Upper lobe of left lung (tissue), 6 donors: ENCODE results near the gene UBR2. TPM values are rescaled to one million over a fixed set of nuclear protein-coding genes. Genes with fewer than 3 reads are reported as not detected.

Experiments
- ATAC-seq, 2 donors: fragments of 200-7000 bp; cut with Tn5 transposase; one replicate each; pipeline ENCODE4 v1.9.1; 2022; ENCODE audit warnings: mild to moderate bottlenecking in 2 of 2, moderate library complexity in 2 of 2; ENCODE audit not compliant: low FRiP score in 2 of 2
- DNase-seq, 2 donors: peaks; one replicate each; pipeline ENCODE4 v3.0.0-alpha.2; 2019 to 2020
- H3K27ac ChIP-seq, 4 donors: fragments of 200-600 bp; sonication (generic); one replicate each; pipeline ENCODE4 v1.5.1; 2016 to 2019
- H3K27me3 ChIP-seq, 4 donors: fragments of 200-600 bp; sonication (generic); one replicate each; pipeline ENCODE4 v1.5.1; 2017 to 2019
- H3K36me3 ChIP-seq, 4 donors: fragments of 200-600 bp; sonication (generic); one replicate each; pipeline ENCODE4 v1.5.1; 2016 to 2019
- H3K4me1 ChIP-seq, 4 donors: fragments of 200-600 bp; sonication (generic); one replicate each; pipeline ENCODE4 v1.5.1; 2018 to 2019
- H3K4me3 ChIP-seq, 4 donors: fragments of 200-600 bp; sonication (generic); one replicate each; pipeline ENCODE4 v1.5.1; 2017 to 2019; ENCODE audit warnings: mild to moderate bottlenecking in 2 of 4, moderate library complexity in 1 of 4
- H3K9me3 ChIP-seq, 4 donors: fragments of 200-600 bp; sonication (generic); one replicate each; pipeline ENCODE4 v1.5.1; 2018 to 2019
- CTCF ChIP-seq, 6 experiments: fragments of 450-650 bp in 4 of 6; fragments of 200-600 bp in 2 of 6; sonication (generic) in 2 of 6; IDR thresholded peaks; one replicate each; pipeline ENCODE4 v1.5.1; 2016 to 2019; ENCODE audit warnings: antibody characterized with exemption in 6 of 6
- EP300 ChIP-seq, 4 donors: sonication (generic); formaldehyde crosslinking; IDR thresholded peaks; one replicate each; pipeline ENCODE4 v1.5.1; 2017; ENCODE audit warnings: antibody characterized with exemption in 4 of 4, control low read depth in 2 of 4
- POLR2A ChIP-seq, 4 donors: fragments of 450-650 bp; IDR thresholded peaks; one replicate each; pipeline ENCODE4 v1.5.1; 2016 to 2017; ENCODE audit warnings: antibody characterized with exemption in 4 of 4, mild to moderate bottlenecking in 2 of 4
- POLR2AphosphoS5 ChIP-seq, 2 donors: sonication (generic); formaldehyde crosslinking; IDR thresholded peaks; one replicate each; pipeline ENCODE4 v1.5.1; 2017; ENCODE audit warnings: antibody characterized with exemption in 2 of 2
- WGBS, 2 donors: methylation state at CpG; one replicate each; pipeline ENCODE4 v1.1.5; 2017 to 2018; 5-methylcytosine and 5-hydroxymethylcytosine counted together
- total RNA-seq, 6 donors: library from RNA; depleted of rRNA in 4 of 6; stranded (reverse); fragments of >200 nt in 4 of 6; gene quantifications; one replicate each; pipeline versions ENCODE4 v1.1.0 to v1.2.1, GENCODE V29; 2016 to 2021
- donor health status: DM: no; HTN: no; CAD: no; lungs with moderate emphysema.
- donor health status: DM: no; HTN: yes; CAD: no; lungs with severe emphysema.

UBR2 gene
- total RNA-seq, 6 donors from 2014 or later: 20.3 to 44.3 (median 32.8) TPM

GRCh38 chr6:42637681-42638080 lies 73.9 kb downstream of the UBR2 start:
- Histone ChIP-seq H3K4me1 (no peaks in the 10 kb centered on the region), H3K36me3 (peaks cover 19 to 95% (median 51%) of the 10 kb centered on the region in 4 donors), H3K27ac (no peak overlapping the region), H3K4me3 (no peak overlapping the region), H3K9me3 (no peaks in the 10 kb centered on the region), H3K27me3 (no peaks in the 10 kb centered on the region)
- ATAC-seq: no peak
- no peak for DNase-seq
- 94 to 95% methylated on average over 3 of the region's 3 CpGs for WGBS, 2 donors
- TF ChIP-seq POLR2AphosphoS5 (IDR thresholded peaks at IDR 0.05): no peak
- no peak for TF ChIP-seq POLR2A (IDR thresholded peaks at IDR 0.05)
- no peak for TF ChIP-seq EP300 (IDR thresholded peaks at IDR 0.05)
- TF ChIP-seq CTCF (IDR thresholded peaks at IDR 0.05): no peak

- peaks cover 18 to 94% (median 53%) of the 10 kb centered on the region in 4 donors for H3K36me3 ChIP-seq
- peaks cover 0 to 5% (median 0%) of the 10 kb centered on the region in 4 donors for H3K4me1 ChIP-seq
- H3K9me3 ChIP-seq: no peaks in the 10 kb centered on the region
- peak overlapping the region in 1 of 4 donors; percentile 27 for H3K27ac ChIP-seq
- WGBS, 2 donors: 63 to 80% methylated on average over 5 of the region's 5 CpGs
- TF ChIP-seq CTCF (IDR thresholded peaks at IDR 0.05) (no peak), EP300 (IDR thresholded peaks at IDR 0.05) (no peak), POLR2AphosphoS5 (IDR thresholded peaks at IDR 0.05) (no peak), POLR2A (IDR thresholded peaks at IDR 0.05) (no peak)
- ATAC-seq (no peak), DNase-seq (no peak)
- H3K4me3 ChIP-seq: no peak overlapping the region
- H3K27me3 ChIP-seq: no peaks in the 10 kb centered on the region
These were observed 79.0 kb downstream of the UBR2 start for GRCh38 chr6:42642794-42643193.

GRCh38 chr6:42644211-42644610 lies 80.4 kb downstream of the UBR2 start:
- Histone ChIP-seq H3K36me3 (peaks cover 20 to 94% (median 58%) of the 10 kb centered on the region in 4 donors), H3K4me1 (peaks cover 0 to 5% (median 0%) of the 10 kb centered on the region in 4 donors), H3K27ac (no peak overlapping the region), H3K4me3 (no peak overlapping the region), H3K9me3 (no peaks in the 10 kb centered on the region), H3K27me3 (no peaks in the 10 kb centered on the region)
- no peak for DNase-seq
- ATAC-seq: no peak
- TF ChIP-seq EP300 (IDR thresholded peaks at IDR 0.05) (no peak), POLR2A (IDR thresholded peaks at IDR 0.05) (no peak), CTCF (IDR thresholded peaks at IDR 0.05) (no peak), POLR2AphosphoS5 (IDR thresholded peaks at IDR 0.05) (no peak)
- WGBS, 2 donors: 65 to 68% methylated on average over 3 of the region's 3 CpGs

GRCh38 chr6:42652024-42652746 lies 88.4 kb downstream of the UBR2 start:
- TF ChIP-seq POLR2AphosphoS5 (IDR thresholded peaks at IDR 0.05) (no peak), CTCF (IDR thresholded peaks at IDR 0.05) (no peak), EP300 (IDR thresholded peaks at IDR 0.05) (no peak), POLR2A (IDR thresholded peaks at IDR 0.05) (no peak)
- H3K4me1 ChIP-seq: no peaks in the 10 kb centered on the region
- no peak overlapping the region for H3K4me3 ChIP-seq
- ATAC-seq (no peak), DNase-seq (no peak)
- no peaks in the 10 kb centered on the region for H3K27me3 ChIP-seq
- H3K36me3 ChIP-seq: peaks cover 15 to 98% (median 65%) of the 10 kb centered on the region in 4 donors
- H3K9me3 ChIP-seq: no peaks in the 10 kb centered on the region
- no peak overlapping the region for H3K27ac ChIP-seq
- WGBS, 2 donors: 89 to 93% methylated on average over 5 of the region's 5 CpGs

- 92 to 98% methylated on average over 5 of the region's 5 CpGs for WGBS, 2 donors
- no peak for ATAC-seq
- no peak for TF ChIP-seq CTCF (IDR thresholded peaks at IDR 0.05)
- no peak for TF ChIP-seq POLR2A (IDR thresholded peaks at IDR 0.05)
- no peak for TF ChIP-seq EP300 (IDR thresholded peaks at IDR 0.05)
- TF ChIP-seq POLR2AphosphoS5 (IDR thresholded peaks at IDR 0.05): no peak
- no peaks in the 10 kb centered on the region for H3K27me3 ChIP-seq
- DNase-seq: no peak
- no peaks in the 10 kb centered on the region for H3K4me1 ChIP-seq
- H3K27ac ChIP-seq: no peak overlapping the region
- H3K36me3 ChIP-seq: peaks cover 24 to 100% (median 68%) of the 10 kb centered on the region in 4 donors
- H3K9me3 ChIP-seq: no peaks in the 10 kb centered on the region
- H3K4me3 ChIP-seq: no peak overlapping the region
These were observed 90.0 kb downstream of the UBR2 start for GRCh38 chr6:42653851-42654250.
